Esophagus squamous epithelium (tissue), 5 donors: Measurements from ENCODE around the gene FNTB. TPM values are rescaled to one million over a fixed set of nuclear protein-coding genes. Genes with fewer than 3 reads are reported as not detected.

Experiments
- DNase-seq: peaks from one replicate; lab custom pipeline; 2025; lab: John Stamatoyannopoulos, UW
- H3K27ac ChIP-seq, 4 donors: fragments of 200-600 bp; sonication (generic); one replicate each; pipeline ENCODE4 v1.5.1; 2016 to 2019; ENCODE audit warnings: mild to moderate bottlenecking in 1 of 4
- H3K27me3 ChIP-seq, 4 donors: fragments of 200-600 bp; sonication (generic); 1 replicate in 3 of 4; 2 replicates in 1 of 4; pipeline versions ENCODE4 v1.5.1 to v1.6.0; 2017 to 2021; ENCODE audit warnings: antibody characterized with exemption in 1 of 4
- H3K36me3 ChIP-seq, 3 donors: fragments of 200-600 bp; sonication (generic); one replicate each; pipeline ENCODE4 v1.5.1; 2016 to 2019
- H3K4me1 ChIP-seq, 3 donors: fragments of 200-600 bp; sonication (generic); one replicate each; pipeline ENCODE4 v1.5.1; 2017 to 2019
- H3K4me3 ChIP-seq, 4 donors: fragments of 200-600 bp; sonication (generic); 1 replicate in 3 of 4; 2 replicates in 1 of 4; pipeline ENCODE4 v1.5.1; 2016 to 2019; ENCODE audit warnings: mild to moderate bottlenecking in 2 of 4, moderate library complexity in 1 of 4
- H3K9me3 ChIP-seq, 3 donors: fragments of 200-600 bp; sonication (generic); one replicate each; pipeline ENCODE4 v1.5.1; 2016 to 2019
- POLR2A ChIP-seq, 4 donors: fragments of 450-650 bp; IDR thresholded peaks; one replicate each; pipeline ENCODE4 v1.6.1; 2017; ENCODE audit warnings: antibody characterized with exemption in 4 of 4, mild to moderate bottlenecking in 4 of 4, moderate library complexity in 3 of 4
- WGBS, 2 donors: methylation state at CpG; one replicate each; pipeline ENCODE4 v1.1.5; 2018; 5-methylcytosine and 5-hydroxymethylcytosine counted together
- intact Hi-C: fragments of 100-400 bp; cut with DNase I; formaldehyde crosslinking; loops from one replicate; pipeline ENCODE4 v1.15.0; 2022
- total RNA-seq, 4 donors: library from RNA; depleted of rRNA; stranded (reverse); fragments of >200 nt; gene quantifications; one replicate each; pipeline ENCODE4 v1.1.0, GENCODE V29; 2016
- TF ChIP-seq, protein P1 (sequence below), 6 experiments: fragments of 450-650 bp in 4 of 6; fragments of 200-600 bp in 2 of 6; sonication (generic) in 2 of 6; IDR thresholded peaks; one replicate each; pipeline ENCODE4 v1.5.1; 2016 to 2019; ENCODE audit warnings: antibody characterized with exemption in 6 of 6, mild to moderate bottlenecking in 4 of 6, moderate library complexity in 4 of 6
- donor health status: DM: yes; HTN: yes; CAD: no.

The FNTB gene
- total RNA-seq, 4 donors from 2014 or later: 16.2 to 20.4 (median 18.2) TPM

DNA sequence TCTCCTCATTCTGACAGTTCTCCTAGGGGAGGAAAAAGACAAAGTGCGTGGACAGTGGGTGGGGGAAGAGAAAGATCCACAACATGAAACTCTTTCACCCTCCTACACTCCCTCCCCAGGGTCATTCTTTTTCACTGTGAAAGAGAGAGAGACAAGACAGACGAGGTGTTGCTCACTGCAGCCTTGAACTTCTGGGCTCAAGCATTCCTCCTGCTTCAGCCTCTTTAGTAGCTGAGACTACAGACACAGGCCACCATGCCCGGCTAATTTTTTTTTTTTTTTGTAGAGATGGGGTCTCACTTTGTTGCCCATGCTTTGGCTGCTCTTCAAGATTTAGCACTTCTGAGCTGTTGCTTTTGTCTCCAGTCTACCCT lies 46.9 kb upstream of the FNTB start:
- H3K27me3 ChIP-seq: no peaks in the 10 kb centered on the region
- intact Hi-C loops: no loop called here
- WGBS, 2 donors: 79 to 85% methylated on average over 3 of the region's 3 CpGs
- TF ChIP-seq, protein P1, sequence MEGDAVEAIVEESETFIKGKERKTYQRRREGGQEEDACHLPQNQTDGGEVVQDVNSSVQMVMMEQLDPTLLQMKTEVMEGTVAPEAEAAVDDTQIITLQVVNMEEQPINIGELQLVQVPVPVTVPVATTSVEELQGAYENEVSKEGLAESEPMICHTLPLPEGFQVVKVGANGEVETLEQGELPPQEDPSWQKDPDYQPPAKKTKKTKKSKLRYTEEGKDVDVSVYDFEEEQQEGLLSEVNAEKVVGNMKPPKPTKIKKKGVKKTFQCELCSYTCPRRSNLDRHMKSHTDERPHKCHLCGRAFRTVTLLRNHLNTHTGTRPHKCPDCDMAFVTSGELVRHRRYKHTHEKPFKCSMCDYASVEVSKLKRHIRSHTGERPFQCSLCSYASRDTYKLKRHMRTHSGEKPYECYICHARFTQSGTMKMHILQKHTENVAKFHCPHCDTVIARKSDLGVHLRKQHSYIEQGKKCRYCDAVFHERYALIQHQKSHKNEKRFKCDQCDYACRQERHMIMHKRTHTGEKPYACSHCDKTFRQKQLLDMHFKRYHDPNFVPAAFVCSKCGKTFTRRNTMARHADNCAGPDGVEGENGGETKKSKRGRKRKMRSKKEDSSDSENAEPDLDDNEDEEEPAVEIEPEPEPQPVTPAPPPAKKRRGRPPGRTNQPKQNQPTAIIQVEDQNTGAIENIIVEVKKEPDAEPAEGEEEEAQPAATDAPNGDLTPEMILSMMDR (IDR thresholded peaks at IDR 0.05): no peak
- no peak for TF ChIP-seq POLR2A (IDR thresholded peaks at IDR 0.05)
- peaks cover 13 to 87% (median 20%) of the 10 kb centered on the region in 3 donors for H3K4me1 ChIP-seq
- no peak overlapping the region for H3K4me3 ChIP-seq
- no peaks in the 10 kb centered on the region for H3K9me3 ChIP-seq
- peaks cover 0 to 53% (median 2%) of the 10 kb centered on the region in 3 donors for H3K36me3 ChIP-seq
- DNase-seq: no peak
- H3K27ac ChIP-seq: peak overlapping the region in 2 of 4 donors; percentile 87 to 89

DNA sequence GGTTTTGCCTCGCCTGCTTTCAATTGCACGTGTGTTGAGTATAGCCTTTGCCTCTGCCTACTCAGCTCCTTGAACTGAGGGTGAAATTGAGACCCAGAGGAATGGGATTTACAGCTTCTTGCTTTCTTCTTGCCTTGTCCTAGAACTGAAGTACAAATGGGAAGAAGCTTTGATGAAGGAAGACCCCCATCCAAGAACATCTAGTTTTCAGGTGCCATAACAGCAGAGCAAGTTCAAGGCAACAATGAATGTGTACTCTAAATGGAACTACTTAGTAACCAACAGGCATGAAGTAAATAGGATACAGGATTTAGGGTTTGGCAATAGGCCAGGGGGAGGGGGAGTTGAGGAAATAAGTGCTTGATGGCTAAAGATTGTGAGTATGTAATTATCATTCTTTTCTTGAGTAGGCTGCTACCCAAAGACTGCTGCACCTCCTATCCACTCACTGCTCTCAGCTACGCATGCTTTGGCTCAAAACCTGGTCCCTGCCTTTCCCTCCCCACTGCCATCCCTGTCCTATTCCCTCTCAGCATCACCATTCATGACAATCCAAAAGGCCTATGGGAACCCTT lies 46.3 kb upstream of the FNTB start:
- intact Hi-C loops: no loop called here
- 90 to 96% methylated on average over 3 of the region's 3 CpGs for WGBS, 2 donors

DNA sequence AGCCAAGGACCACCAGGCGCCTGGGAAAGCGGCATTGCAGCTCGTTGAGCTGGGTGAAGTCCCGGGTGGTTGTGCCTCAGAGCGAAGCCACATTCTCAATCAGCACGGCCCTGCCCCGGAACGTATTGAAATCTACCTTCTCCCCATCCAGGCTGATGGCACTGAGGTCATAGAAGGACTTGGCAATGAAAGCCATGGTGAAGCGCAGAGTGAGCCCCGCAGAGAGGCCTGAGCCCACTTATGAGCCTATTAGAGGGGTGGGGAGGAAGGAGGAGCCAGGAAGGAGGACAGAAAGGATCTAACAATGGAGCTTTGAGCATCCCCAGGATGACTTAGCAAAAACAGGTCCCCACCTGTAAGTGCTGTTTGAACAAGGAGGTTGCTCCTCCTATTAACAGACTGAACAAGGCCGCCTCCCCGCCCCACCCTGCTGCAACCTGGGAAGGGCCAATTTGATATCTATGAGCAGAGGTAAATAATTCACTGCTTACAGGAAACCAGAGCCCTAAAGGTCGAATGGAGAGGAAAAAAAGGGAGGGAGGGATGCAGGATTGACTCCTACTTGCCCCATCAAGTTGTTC lies 44.1 kb upstream of the FNTB start, which contains the start of gene GPX2:
Gene GPX2, minus strand, starts transcription at position 215 of the 581 bp plus-strand sequence. Its CDS starts 19 bp downstream, at position 196.
- TF ChIP-seq, protein P1 (IDR thresholded peaks at IDR 0.05): no peak
- TF ChIP-seq POLR2A (IDR thresholded peaks at IDR 0.05): peak in 2 of 4 donors; percentile 14 to 47
- Histone ChIP-seq H3K4me1 (peaks cover 13 to 68% (median 16%) of the 10 kb centered on the region in 3 donors), H3K9me3 (no peaks in the 10 kb centered on the region), H3K36me3 (peaks cover 0 to 58% (median 0%) of the 10 kb centered on the region in 3 donors), H3K4me3 (peak within 1 kb of the TSS; percentile 33 to 60 (median 48)), H3K27ac (peak within 1 kb of the TSS; percentile 55 to 89 (median 84)), H3K27me3 (no peaks in the 10 kb centered on the region)
- 31 to 39% methylated on average over 8 to 12 of the region's 13 CpGs for WGBS, 2 donors
- DNase-seq: no peak
- intact Hi-C loops: no loop called here

More for the DNA sequence above, 46.3 kb upstream of the FNTB start:
- Histone ChIP-seq H3K4me3 (peak overlapping the region; percentile 33 to 60 (median 48)), H3K4me1 (peaks cover 13 to 82% (median 20%) of the 10 kb centered on the region in 3 donors), H3K27ac (peak overlapping the region in 3 of 4 donors; percentile 81 to 89 (median 87)), H3K9me3 (no peaks in the 10 kb centered on the region), H3K36me3 (peaks cover 0 to 50% (median under 1%) of the 10 kb centered on the region in 3 donors), H3K27me3 (no peaks in the 10 kb centered on the region)
- no peak for DNase-seq
- TF ChIP-seq POLR2A (IDR thresholded peaks at IDR 0.05): no peak
- TF ChIP-seq, protein P1 (IDR thresholded peaks at IDR 0.05): no peak

DNA sequence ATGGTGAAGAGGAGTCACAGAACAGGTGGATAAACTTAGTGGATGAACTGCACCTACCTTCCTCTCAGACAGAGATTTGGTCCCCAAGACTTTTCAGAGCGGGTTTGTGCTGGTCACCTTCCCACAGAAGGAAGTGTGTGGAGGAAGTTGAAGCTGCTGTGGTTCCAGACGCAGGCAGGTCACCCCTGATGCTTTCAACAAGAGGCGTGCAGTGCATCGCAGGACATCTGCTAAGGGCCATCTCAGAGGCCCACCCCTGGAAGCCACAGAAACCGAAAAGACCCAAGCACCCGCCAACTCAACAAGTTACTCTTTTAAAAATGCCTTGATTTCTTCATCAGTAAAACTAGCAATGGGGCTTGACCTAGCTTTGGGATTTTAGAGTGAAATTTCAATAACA lies 43.1 kb upstream of the FNTB start:
- H3K27me3 ChIP-seq: no peaks in the 10 kb centered on the region
- H3K4me1 ChIP-seq: peaks cover 13 to 58% (median 16%) of the 10 kb centered on the region in 3 donors
- intact Hi-C loops: no loop called here
- 75 to 95% methylated on average over 3 to 6 of the region's 6 CpGs for WGBS, 2 donors
- H3K9me3 ChIP-seq: no peaks in the 10 kb centered on the region
- no peak for DNase-seq
- TF ChIP-seq, protein P1 (IDR thresholded peaks at IDR 0.05): no peak
- no peak for TF ChIP-seq POLR2A (IDR thresholded peaks at IDR 0.05)
- peaks cover 0 to 58% (median 0%) of the 10 kb centered on the region in 3 donors for H3K36me3 ChIP-seq
- no peak overlapping the region for H3K4me3 ChIP-seq
- H3K27ac ChIP-seq: peak overlapping the region; percentile 41 to 89 (median 84)

DNA sequence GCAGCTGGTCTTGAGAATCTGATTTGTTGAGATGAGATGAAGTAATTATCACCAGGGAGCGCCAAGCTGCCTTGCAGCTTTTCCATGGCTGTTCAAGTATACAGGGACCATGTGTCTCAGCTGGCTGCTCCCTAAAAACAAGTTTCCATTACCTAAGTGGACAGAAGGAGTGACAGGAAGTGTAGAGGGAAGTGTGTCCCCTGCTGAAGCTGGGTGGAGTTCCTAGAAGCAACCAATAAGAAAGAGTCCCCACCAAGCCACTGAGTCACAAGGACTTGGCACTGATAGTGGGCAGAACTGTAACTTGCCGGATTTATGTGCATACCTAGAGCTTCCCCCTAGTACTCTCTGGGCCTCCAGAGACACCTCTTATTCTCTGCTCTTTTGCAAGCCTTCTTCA lies 42.7 kb upstream of the FNTB start:
- H3K4me3 ChIP-seq: no peak overlapping the region
- WGBS, 2 donors: 58 to 80% methylated on average over 1 to 2 of the region's 2 CpGs
- no peaks in the 10 kb centered on the region for H3K27me3 ChIP-seq
- TF ChIP-seq, protein P1 (IDR thresholded peaks at IDR 0.05): no peak
- TF ChIP-seq POLR2A (IDR thresholded peaks at IDR 0.05): no peak
- H3K4me1 ChIP-seq: peaks cover 13 to 54% (median 15%) of the 10 kb centered on the region in 3 donors
- intact Hi-C loops: no loop called here
- no peaks in the 10 kb centered on the region for H3K9me3 ChIP-seq
- DNase-seq: no peak
- H3K36me3 ChIP-seq: peaks cover 0 to 58% (median 0%) of the 10 kb centered on the region in 3 donors
- H3K27ac ChIP-seq: peak overlapping the region in 3 of 4 donors; percentile 81 to 89 (median 87)
